HL-60/S4 treated with retinoic acid at 250 ng/mL for 4 days and 3 days (cell line): ENCODE measurements around the gene FGFR4.
"Not testable (repeated sequence)": the region's sequence is repeated elsewhere in the genome, so short reads cannot be mapped to it uniquely, and the experiment has no call there.

Experiments used
- in situ Hi-C: fragments of 300-500 bp; cut with MboI; formaldehyde crosslinking; loops from 2 replicates; pipeline ENCODE4 v1.7.0; 2022; ENCODE audit warnings: low sequenced_read_pairs

Gene FGFR4

DNA sequence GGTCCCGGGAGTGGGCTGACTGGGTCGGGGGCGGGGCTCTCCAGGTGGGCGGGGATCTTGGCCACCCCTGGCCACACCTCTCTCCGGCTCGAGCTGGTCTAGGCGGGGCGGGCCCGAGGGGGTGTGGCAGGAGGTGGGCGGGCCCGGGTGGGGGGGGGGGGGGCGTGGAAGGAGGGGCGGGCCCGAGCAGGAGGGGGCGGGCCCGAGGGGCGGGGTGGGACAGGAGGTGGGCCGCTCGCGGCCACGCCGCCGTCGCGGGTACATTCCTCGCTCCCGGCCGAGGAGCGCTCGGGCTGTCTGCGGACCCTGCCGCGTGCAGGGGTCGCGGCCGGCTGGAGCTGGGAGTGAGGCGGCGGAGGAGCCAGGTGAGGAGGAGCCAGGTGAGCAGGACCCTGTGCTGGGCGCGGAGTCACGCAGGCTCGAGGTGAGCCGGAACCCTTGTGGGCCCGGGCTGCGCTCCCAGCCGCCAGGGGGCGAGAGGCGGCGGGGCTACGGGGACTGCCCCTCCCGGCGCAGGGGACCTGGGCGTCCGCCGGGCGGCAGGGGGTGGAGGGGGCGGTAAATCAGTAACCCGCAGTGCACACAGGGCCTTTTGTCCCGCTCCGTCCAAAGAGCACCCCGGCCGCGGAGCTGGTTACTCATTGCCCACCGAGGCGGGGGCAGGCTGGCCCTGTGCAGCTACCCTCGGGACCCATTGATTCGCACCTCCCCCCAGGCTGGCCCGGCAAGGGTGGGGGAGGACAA, at the start of gene FGFR4:
Gene FGFR4 (plus strand): TSS at position 262 of the 744 bp plus-strand sequence. CDS start 2,688 bp downstream, outside the sequence.
- in situ Hi-C loops = no loop called here

DNA sequence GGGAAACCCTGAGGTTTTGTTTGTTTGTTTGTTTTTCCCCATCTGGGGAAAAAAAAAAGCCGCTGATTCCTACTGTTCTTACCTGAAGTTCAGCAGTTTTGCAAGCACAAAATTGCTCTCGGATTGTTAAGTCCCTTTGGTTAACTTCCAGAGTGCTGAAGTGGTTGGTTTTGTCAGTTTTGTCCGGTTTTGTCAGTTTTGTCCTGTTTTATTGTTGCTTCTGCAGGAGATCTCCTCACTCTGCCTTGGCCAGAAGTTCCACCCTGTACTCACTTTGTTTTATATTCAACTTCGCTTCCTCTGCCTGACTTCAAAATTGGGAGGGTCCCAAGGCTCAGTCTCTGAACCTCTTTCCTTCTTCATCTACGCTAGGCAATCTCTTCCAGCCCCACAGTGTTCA, 49.8 kb upstream of the FGFR4 start:
- in situ Hi-C loops = no loop called here

DNA sequence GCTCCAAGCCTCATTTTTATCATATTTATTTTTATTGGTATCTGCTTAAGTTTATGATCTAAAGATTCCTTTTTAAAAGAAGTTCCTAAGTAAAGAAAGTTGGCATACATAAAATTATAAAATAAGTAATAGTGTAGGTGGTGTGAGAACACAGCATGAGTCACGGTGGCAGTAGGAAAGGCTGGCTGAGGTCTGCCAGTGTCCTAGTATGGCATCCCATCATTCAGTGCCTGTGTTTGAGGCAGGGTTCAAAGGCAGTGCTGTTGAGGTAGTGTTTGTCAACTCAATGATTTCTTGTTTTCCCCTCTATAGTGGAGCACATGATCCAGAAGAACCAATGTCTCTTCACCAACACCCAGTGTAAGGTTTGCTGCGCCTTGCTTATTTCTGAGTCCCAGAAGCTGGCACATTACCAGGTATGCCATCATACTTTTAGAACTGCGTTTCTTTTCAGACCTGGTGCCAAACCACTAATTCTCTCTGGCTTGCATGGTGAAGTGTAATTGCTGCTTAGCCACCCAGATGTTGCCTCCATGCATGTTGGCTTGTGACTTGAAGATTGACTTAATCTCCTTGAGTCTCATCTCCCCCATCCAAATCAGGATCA, 45.8 kb upstream of the FGFR4 start:
- in situ Hi-C loops = no loop called here

DNA sequence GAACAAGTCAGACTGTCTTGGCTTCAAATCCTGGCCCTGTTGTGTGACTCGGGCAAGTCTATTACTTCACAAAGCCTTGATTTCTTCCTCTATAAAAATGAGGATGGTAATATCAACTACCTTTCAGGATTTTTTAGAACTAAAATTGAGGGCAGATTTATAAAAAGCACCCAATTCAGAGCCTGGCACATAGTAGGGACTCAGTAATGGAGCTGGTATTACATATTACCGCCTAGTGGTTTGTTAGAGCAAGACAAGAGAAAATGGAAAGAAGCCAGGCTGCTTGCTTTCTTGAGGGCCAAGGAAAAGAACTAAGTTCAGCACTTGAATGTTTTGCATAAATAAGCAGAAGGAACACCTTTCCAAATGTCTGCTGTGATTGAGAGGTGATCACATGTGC, 44.8 kb upstream of the FGFR4 start:
- in situ Hi-C loops = no loop called here

DNA sequence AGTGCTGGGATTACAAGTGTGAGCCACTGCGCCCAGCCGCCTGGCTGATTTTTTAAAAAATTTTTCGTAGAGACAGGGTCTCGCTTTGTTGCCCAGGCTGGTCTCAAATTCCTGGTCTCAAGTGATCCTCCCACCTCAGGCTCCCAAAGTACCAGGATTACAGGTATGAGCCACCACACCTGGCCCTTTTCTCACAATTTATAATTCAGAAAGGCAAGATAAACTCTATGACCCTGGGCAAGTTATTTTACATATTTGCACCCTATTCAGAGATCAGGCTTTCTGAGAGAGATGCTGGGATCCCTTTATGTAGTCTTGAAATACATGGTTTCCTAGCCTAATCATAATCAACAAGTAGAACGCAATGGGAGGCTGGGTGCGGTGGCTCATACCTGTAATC, 43.6 kb upstream of the FGFR4 start:
- in situ Hi-C loops = no loop called here

DNA sequence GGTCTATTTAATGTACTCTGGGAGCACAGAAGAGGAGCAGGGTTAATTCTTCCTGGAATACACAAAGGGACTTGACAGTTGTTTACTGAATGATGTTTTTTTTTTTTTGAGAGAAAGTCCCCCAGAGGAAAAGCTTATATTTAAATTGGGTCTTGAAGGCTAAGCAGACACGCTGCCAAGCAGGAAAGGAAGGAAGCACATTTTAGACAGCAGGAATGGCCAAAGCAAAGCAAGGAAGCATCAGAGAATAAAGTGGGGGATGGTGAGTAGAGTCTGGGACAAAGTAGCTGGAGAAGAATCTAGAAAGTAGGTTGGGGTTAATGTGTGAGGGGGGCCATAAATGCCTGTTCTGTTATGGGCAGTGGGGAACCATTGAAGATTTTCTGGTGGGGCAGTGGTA, 42.8 kb upstream of the FGFR4 start:
- in situ Hi-C loops = no loop called here

DNA sequence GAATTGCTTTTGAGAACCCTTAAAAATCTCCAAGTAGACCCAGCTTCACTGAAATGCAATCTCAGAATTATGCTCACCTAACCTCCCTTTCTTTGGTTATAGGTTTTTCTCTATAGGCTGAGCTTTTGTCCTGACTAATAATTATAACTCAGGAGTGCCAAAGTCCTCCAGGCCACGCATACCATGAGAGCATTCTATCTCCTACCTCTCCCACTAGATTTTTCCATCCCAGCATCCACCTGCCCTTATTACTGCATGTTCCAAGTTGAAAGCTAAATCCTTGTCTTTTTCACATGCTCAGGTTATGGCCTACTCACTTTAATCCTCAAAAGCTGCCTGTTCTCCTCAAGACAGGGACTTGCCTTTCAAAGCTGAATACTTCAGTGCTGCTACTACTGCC, 42.1 kb upstream of the FGFR4 start:
- in situ Hi-C loops = no loop called here

DNA sequence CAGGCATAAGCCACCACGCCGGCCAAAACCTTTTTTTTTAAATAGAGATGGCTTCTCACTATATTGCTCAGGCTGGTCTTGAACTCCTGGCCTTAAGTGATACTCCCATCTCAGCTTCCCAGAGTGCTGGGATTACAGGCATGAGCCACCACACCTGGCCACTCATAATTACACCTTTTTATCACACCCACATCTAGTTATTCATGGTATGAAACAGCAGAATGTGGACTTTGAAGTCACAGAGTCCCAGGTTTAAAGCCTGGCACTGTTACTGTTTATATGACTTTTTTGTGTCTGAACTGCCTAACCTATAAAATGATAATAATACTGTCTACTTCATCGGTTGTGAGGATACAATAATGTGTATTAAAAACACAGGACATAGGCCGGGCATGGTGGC, 41.1 kb upstream of the FGFR4 start:
- in situ Hi-C loops = no loop called here

DNA sequence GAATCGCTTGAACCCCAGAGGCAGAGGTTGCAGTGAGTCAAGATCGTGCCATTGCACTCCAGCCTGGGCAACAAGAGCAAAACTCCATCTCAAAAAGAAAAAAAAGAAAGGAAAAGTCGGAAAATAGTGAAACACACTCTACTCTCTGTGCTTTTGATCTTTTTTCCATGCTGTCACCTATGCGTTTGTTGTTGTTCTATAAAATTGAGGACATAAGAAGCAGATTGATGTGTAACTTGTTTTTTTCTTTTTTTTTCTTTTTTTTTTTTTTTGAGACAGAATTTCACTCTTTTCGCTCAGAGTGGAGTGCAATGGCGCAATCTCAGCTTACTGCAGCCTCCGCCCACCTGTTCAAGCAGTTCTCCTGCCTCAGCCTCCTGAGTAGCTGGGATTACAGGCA, 38.2 kb upstream of the FGFR4 start:
- in situ Hi-C loops = not testable (repeated sequence)

DNA sequence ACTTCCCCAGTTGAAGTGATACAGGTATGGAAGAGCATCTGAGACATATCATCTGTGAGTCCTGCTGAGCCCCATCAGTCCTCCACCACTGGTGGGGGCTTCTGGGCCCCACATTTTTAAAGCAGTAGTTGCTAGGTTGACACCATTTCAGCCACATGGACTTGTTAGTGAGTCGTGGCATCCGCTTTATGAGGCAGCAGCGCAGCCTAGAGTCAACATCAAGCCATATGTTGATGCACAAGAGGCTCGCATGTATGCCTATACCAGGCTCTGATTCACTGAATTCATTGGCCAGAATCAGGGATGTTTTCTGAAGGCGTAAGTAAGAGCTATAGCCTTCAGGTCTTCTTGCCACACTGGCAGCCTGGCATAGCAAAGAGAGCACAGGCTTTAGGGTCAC, 37.4 kb upstream of the FGFR4 start:
- in situ Hi-C loops = no loop called here

DNA sequence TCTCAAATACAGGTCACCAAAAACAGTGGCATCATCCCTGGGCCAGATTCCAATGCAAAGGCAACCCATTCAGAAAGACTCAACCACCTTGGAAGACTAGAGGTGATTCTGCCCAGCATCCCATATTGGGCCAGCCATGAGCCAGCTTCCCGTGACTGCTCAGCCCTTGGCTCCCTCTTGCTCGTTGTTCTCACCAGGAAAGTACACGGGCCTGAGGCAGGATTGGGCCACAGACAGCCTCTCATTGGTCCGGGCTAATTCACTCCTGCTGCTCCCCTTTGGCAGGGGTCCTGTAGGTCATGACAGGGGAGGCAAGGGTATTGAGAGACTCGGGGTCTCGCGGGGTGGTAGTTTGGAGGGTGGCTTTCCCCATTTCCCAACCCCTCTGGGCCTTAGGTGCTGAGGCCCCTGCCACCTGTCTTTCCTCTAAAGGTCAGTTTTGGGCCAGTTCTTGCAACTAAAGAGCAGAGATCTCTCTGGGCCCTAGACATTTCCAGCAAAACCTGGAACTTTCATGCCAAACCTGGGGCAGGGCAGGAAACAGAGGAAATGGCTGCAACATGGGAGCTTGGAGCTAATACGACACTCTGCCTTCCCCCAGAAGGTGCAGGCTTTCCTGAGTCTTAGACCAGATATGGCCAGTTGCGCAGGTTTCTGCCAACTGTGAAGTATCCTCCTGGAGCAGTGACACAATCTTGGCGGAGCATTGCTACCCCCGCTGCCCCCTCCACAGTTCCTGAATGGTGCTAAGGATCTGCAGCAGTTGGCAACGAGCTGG, 22.0 kb upstream of the FGFR4 start:
- in situ Hi-C loops = no loop called here

DNA sequence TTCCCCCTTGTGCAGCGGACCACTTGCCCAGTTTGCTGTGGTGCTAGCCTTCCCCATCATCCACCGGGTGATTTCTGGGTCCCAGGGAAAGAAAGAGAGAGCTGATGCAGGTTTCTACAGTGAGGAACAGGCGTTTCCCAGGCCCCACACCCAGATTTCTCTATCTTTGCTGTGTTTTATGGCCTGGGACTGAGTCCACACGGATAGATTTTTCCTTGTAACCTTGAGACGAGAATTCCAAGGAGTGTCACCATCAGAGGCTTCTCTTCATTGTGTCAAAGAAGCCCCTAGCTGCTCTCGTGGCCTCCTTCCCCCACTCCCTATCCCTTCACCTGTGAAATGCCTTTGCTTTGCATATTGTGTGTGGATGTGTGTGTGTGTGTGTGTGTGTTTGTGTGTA, 21.2 kb upstream of the FGFR4 start:
- in situ Hi-C loops = no loop called here

DNA sequence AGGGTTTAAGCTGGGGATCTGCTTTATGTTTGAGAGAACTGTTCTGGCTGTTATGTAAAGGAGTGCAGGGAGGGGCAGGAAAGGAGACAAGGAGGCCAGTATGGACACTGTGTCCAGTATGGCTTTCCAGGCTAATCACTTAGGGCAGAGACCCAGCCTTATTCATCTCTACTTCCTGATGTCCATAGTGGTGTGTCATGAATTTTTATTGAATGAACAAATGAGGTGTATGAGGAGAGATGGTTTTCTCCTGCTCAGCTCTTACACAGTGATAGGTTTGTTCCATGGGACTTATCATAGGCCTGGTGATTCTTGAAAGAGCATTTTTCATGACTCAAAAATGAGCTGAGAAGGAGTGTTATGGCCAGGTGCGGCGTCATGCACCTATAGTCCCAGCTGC, 20.5 kb upstream of the FGFR4 start:
- in situ Hi-C loops = no loop called here

DNA sequence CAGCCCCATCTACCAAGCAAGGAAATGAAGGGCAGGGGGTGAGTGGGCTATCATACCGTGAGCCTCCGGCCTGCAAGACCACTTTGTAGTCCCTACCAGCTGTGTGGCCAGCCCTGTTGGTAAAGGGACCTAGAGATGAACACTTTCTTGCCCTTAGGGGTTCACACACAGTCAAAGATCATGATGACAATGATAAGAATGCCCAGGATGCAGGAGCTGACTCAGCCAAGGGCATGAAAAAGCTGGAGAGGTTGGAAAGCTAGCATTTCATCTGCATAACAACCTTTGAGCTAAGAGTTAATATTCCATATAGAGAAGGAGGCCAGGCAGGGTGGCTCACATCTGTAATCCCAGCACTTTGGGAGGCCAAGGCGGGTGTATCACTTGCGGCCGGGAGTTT, 19.2 kb upstream of the FGFR4 start:
- in situ Hi-C loops = no loop called here

DNA sequence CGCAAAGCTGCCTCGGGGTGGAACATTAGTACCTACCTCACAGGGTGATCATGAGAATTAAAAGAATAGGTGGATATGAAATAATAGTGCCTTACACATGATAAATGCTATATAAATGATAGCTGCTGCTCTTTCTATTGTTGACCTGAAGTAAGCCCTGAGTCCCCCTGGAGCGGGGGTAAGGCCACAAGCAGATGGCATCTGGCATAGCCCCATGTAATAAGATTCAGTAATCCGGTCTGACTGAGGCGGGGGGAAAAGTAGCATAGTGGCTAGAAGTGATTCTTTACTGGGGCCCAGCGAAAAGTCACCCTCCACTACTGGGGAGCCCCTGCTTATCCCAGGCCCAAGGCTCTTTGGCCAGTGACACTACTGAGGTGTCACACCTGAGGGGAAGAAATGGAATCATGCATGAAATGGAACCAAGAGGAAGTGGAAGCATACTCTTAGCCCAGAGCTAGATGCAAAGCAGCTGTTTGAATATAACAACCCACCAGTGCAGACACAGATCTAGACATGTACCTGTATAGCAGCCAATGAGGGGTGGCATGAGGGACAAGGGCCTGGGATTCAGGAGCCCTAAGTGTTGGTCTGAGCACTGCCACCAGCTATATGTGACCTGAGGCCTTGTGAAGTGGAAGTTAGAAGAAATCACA, 16.1 kb upstream of the FGFR4 start:
- in situ Hi-C loops = no loop called here

DNA sequence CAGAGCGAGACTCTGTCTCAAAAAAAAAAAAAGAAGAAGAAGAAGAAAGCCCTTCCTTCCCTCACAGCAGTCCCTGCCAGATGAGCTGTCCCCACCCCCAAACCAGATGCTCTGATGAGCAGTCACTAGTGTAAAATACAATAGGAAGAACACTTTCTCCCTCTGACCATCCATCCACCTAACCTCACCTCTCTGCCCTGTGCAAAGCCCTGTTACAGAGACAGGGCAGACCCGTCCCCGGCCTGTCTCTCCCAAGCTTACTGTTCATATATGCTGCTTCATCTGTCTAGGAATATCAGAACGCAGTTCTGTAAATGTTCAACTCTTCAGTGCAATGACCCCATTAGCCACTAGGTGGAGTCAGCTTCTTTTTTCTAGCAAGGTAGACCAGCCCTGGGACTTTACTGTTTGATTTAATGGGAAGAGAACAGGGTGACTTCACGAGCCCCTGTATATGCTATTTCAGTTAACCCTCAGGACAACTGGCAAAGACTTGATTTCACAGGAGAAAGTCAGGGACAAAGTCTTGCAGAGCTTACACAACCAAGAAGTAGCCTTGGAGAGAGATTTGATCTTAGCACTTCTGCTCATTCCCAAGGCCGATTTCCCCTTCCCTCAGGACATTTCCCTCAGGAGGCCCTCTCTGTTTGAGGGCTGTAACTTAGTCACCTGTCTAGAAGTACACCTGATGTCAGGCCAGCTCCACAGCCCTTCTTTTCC, 14.9 kb upstream of the FGFR4 start:
- in situ Hi-C loops = no loop called here

DNA sequence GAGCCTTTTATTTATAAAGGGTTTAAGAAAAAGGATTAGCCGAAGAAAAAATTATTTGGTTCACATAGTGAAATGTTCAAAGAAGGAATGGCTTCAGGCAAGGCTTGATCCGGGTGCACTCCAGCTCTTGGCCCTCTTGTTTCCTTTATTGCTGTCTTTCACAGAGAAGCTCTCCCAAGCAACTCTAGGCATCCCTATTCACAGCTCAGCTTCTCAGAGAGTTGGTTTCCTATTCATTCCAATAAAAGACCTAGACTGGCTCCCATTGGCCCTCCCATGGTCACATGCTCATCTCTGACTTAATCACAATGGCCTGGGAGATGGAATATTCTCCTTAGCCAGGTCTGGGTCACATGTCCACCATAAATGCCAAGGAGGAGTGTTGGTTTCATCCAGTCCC, 9.4 kb upstream of the FGFR4 start:
- in situ Hi-C loops = no loop called here

DNA sequence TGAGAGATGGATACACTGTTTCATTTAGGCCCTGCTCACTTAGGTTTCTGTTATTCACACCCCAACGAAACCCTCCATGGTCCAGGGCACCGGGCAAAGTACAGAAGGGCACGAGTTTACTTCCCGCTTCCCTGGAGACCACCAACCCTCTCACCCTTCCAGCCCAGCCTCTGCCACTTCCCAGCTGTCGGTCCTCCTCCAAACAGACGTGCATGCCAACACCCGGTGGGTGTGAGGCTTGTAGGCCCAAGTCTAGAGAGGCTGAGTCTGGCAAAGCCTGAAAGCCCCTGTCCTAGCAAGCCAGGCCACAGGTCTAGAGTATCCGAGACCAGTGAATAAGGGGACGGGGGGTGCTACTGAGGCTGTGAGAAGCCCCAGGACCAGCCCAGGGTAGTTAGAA, 7.1 kb upstream of the FGFR4 start:
- in situ Hi-C loops = no loop called here

DNA sequence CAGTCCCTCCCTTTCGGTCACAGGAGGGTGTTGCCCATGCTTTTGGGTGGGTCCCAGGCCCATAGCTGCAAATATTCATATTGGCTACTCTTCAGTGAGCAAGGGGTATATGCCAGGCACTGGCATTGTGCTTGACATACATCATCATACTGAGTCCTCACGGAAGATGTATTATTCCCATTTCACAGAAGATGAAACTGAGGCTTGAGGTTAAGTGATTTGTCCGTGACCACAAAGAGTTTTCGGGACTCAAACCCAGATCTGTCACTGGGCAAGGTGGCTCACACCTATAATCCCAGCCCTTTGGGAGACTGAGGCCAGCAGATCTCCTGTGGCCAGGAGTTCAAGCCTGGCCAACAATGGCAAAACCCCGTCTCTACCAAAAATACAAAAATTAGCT, 6.5 kb upstream of the FGFR4 start:
- in situ Hi-C loops = no loop called here

DNA sequence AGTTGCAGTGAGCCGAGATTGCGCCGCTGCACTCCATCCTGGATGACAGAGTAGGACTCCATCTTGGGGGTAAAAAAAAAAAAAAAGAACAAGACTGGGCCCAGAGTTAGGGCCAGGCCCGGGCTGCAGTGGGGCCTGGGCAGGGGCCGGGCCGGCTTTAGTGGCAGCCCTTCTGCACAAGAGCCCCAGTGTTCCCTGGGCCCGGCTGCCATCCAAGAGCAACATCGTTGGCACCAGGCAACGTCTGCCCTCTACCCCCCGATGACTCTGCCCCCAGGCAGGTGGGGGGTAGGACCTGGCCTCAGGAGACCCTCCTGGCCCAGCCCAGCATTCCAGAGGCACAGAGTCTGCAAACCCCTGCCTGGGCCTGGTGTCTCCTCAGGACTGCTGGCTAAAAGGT, 4.9 kb upstream of the FGFR4 start:
- in situ Hi-C loops = no loop called here

DNA sequence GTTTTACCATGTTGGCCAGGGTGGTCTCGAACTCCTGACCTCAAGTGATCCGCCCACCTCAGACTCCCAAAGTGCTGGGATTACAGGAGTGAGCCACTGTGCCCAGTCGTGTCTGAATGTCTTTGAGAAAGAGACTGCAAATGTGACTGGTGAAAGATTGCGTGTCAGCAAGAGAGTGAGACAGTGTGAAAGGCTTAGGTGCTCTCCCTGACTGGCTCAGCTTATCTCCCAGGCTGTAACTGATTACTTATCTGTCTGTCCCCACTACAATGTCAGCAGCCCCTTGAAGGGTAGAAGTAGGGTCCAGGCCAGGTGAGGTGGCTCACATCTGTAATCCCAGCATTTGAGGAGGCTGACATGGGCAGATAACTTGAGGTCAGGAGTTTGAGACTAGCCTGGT, 3.4 kb upstream of the FGFR4 start:
- in situ Hi-C loops = no loop called here
